Effector memory CD8-positive, alpha-beta T cell (primary cell): ENCODE measurements around the gene CYBC1.

ENCODE experiments used
- ATAC-seq: fragments of 150-1000 bp; cut with Tn5 transposase; replicated peaks from 2 replicates; pipeline ENCODE4 v1.10.0; 2021; ENCODE audit warnings: mild to moderate bottlenecking, moderate library complexity
- DNase-seq, 3 experiments: peaks; one replicate each; pipeline ENCODE4 v3.0.0; 2021
- H3K27ac Mint-ChIP-seq, 2 donors: one replicate each; pipeline ENCODE4 v1.8.0; 2022; ENCODE audit warnings: mild to moderate bottlenecking in 2 of 2, mixed read lengths in 2 of 2, moderate library complexity in 2 of 2
- H3K27me3 Mint-ChIP-seq, 2 donors: one replicate each; pipeline ENCODE4 v1.8.0; 2022; ENCODE audit warnings: mixed read lengths in 2 of 2
- H3K36me3 Mint-ChIP-seq: one replicate; pipeline ENCODE4 v1.8.0; 2022; ENCODE audit warnings: mild to moderate bottlenecking, moderate library complexity, mixed read lengths; ENCODE audit not compliant: insufficient read depth
- H3K4me1 Mint-ChIP-seq, 2 donors: one replicate each; pipeline ENCODE4 v1.8.0; 2022; ENCODE audit warnings: low read depth in 2 of 2, mixed read lengths in 2 of 2
- H3K4me3 Mint-ChIP-seq, 2 donors: one replicate each; pipeline ENCODE4 v1.8.0; 2022; ENCODE audit warnings: mild to moderate bottlenecking in 2 of 2, mixed read lengths in 2 of 2, moderate library complexity in 2 of 2
- H3K9me3 Mint-ChIP-seq, 2 donors: one replicate each; pipeline ENCODE4 v1.8.0; 2022; ENCODE audit warnings: mixed read lengths in 2 of 2

CYBC1 gene

DNA sequence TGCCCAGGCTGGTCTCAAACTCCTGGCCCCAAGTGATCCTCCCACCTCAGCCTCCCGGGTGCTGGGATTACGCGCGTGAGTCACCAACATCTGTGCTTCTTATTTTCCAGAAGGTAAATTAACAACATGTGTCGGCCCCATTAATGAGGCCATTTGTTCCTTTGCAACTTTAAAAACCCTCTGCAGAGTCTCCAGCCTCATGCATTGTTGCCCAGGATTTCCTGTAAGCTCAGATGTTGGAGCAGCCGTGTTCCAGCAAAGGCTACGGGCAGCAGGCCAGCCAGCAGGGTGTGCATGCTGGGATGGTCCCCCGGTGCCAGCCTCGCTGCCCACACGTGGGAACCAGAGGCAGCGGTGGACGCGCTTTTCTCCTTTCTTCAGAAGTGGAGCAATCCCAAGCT lies 51.5 kb downstream of the CYBC1 start:
- H3K4me3 Mint-ChIP-seq = no peak overlapping the region
- H3K4me1 Mint-ChIP-seq = peaks cover 7 to 12% of the 10 kb centered on the region in 2 donors
- H3K9me3 Mint-ChIP-seq = no peaks in the 10 kb centered on the region
- no peaks in the 10 kb centered on the region for H3K27me3 Mint-ChIP-seq
- DNase-seq (no peak), ATAC-seq (no peak)
- peaks cover 2% of the 10 kb centered on the region for H3K36me3 Mint-ChIP-seq
- H3K27ac Mint-ChIP-seq = no peak overlapping the region

DNA sequence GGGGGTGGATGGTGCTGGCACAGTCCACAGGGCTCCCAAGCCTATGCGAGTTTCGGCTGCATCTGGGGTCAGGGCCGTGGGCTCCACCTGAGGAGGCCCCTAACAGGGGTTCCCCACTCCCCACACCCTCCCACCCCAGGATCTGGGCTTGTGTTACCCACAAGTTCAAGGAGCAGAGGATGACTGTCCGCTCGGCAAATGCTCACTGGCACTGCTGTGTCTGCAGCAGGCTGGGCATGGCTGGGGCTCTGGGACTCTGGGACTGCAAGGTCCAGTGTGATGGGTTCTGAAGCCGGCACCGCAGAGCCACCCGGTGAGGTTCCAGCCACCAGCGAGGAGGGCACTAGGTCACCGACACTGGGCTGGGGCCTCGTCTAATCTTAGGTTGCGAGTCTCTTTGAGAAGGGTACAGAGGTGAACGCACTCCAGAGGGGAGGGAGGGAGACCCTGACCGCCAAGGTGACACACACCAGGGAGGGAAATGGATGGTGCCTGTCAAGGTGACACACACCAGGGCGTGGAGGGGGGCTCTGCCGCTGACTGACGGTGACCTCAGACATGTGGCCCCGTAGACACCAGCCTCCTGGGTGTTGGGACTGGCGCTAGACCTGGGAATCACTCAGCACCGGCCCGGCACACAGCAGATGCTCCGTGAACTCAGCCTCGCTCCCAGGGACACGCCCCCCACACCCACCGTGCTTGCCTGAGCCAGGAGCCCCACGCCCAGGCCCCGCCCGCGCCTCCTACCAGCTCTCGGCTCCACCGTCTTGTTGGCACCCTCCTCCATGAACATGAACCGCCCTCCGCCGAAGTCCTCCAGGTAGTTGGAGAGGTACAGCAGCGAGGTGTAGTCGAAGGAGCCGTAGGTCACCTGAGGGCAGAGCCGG lies 52.9 kb downstream of the CYBC1 start:
- Mint-ChIP-seq H3K4me3 (no peak overlapping the region), H3K36me3 (peaks cover 7% of the 10 kb centered on the region), H3K4me1 (peaks cover 7 to 12% of the 10 kb centered on the region in 2 donors), H3K9me3 (no peaks in the 10 kb centered on the region), H3K27ac (no peak overlapping the region), H3K27me3 (no peaks in the 10 kb centered on the region)
- ATAC-seq (no peak), DNase-seq (no peak)

DNA sequence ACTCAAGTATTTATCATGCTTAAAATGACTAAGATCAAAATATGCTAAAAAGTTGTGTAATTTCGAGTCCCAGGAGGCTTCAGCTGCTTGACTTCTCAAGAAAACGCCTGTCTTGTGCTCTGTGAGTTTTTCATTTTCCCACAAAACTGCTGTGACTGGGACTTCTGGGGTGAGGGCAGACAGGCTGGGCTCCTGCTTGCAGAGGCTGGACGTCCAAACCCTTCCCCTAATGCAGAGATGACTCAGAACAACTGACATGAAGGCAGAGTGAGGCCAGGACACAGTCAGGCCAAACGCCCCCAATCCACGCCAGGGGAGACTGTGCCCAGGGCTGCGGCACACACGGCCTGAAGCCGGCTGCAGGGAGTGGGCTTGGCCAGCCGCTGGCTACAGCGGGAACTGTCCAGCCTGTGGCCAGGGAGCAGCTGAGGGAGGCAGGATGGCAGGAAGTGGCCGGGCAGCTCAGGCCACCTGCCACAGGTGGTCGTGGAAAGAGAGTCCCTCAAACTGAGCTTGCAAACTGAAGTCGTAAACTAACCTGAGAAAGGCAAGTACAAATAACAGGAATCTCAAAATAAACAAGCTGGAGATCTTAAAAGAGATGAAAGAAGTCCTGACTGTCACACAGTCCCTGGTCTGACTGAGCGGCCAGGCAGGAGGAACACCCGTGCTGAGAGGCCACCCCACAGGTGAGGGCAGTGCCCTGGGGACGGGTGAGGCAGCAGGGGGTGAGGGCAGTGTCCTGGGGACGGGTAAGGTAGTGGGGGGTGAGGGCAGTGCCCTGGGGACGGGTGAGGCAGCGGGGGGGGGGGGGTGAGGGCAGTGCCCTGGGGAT lies 53.7 kb downstream of the CYBC1 start:
- DNase-seq (no peak), ATAC-seq (no peak)
- Mint-ChIP-seq H3K36me3 (peaks cover 10% of the 10 kb centered on the region), H3K27ac (no peak overlapping the region), H3K27me3 (no peaks in the 10 kb centered on the region), H3K9me3 (no peaks in the 10 kb centered on the region), H3K4me3 (no peak overlapping the region), H3K4me1 (peaks cover 7 to 12% of the 10 kb centered on the region in 2 donors)

DNA sequence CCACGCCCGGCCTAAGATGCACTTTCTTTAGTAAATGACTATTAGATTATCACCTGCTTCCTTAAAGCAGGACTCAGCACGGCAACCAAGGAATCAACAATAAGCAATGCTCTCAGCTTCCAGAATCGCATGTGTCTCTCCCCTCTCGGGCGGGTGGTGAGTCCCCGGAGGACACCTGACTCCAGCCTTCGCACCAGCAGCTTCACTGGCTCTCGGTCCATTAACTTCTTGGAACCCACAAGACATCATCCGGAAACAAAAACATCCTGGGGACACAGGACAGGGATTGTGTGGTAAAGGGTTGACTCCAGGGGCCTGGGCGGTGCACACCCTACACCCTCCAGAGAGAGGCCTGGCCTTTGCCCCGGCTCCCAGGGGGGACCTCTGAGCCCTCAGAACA lies 56.3 kb downstream of the CYBC1 start:
- peaks cover 0 to 4% of the 10 kb centered on the region in 2 donors for H3K4me1 Mint-ChIP-seq
- no peaks in the 10 kb centered on the region for H3K27me3 Mint-ChIP-seq
- H3K27ac Mint-ChIP-seq = no peak overlapping the region
- no peak overlapping the region for H3K4me3 Mint-ChIP-seq
- peaks cover 10% of the 10 kb centered on the region for H3K36me3 Mint-ChIP-seq
- no peaks in the 10 kb centered on the region for H3K9me3 Mint-ChIP-seq
- ATAC-seq = no peak
- no peak for DNase-seq

DNA sequence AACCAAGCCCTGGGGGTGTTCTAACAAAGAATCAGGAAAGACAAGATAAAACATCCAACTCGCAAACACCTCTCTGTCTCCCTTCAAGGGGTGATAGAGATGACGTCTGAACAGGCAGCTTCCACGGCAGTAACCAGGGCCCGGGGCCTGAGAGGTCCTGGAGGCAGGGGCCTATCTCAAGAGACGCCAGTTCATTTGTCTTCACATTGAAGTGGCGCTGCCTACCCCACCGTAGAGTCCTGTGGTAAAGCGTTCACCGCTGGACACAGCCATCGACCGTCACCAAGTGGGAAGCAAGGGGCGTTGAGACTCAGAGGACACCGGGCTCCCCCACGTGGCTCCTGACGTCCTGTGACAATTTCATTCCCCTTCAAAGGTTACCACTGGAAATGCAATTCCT lies 57.6 kb downstream of the CYBC1 start:
- ATAC-seq (no peak), DNase-seq (no peak)
- Mint-ChIP-seq H3K9me3 (no peaks in the 10 kb centered on the region), H3K27ac (no peak overlapping the region), H3K36me3 (peaks cover 10% of the 10 kb centered on the region), H3K4me3 (no peak overlapping the region), H3K27me3 (peaks cover 0 to 3% of the 10 kb centered on the region in 2 donors), H3K4me1 (peaks cover 0 to 4% of the 10 kb centered on the region in 2 donors)
